Mesendoderm (in vitro differentiated cells): ENCODE measurements around the gene CPED1.

ENCODE experiments used
- DNase-seq: peaks from one replicate; pipeline ENCODE4 v3.0.0; 2013
- H2AK5ac ChIP-seq: 2 replicates; pipeline ENCODE4 v1.6.1; 2013; ENCODE audit warnings: low read length, inconsistent platforms
- H2BK120ac ChIP-seq: 2 replicates; pipeline ENCODE4 v1.6.1; 2013; ENCODE audit warnings: low read depth, mild to moderate bottlenecking, low read length, moderate library complexity, mixed read lengths
- H2BK15ac ChIP-seq: replicated peaks from 2 replicates; pipeline ENCODE4 v1.6.1; 2013; ENCODE audit warnings: low read depth, mild to moderate bottlenecking, moderate library complexity
- H2BK5ac ChIP-seq: 2 replicates; pipeline ENCODE4 v1.6.1; 2013; ENCODE audit warnings: low read length, inconsistent platforms
- H3K18ac ChIP-seq: 2 replicates; pipeline ENCODE4 v1.6.1; 2013; ENCODE audit warnings: mild to moderate bottlenecking, low read length, mixed read lengths
- H3K23ac ChIP-seq: one replicate; pipeline ENCODE4 v1.6.1; 2013; ENCODE audit warnings: low read length
- H3K27ac ChIP-seq: 2 replicates; pipeline ENCODE4 v1.5.1; 2013; ENCODE audit warnings: low read depth, mild to moderate bottlenecking, inconsistent platforms, low read length, moderate library complexity
- H3K27me3 ChIP-seq: 2 replicates; pipeline ENCODE4 v1.6.1; 2013; ENCODE audit warnings: low read length, control low read depth, mild to moderate bottlenecking, inconsistent platforms; ENCODE audit not compliant: insufficient read depth, poor library complexity
- H3K36me3 ChIP-seq: 2 replicates; pipeline ENCODE4 v1.6.1; 2013; ENCODE audit warnings: low read length, inconsistent platforms; ENCODE audit not compliant: control insufficient read depth, insufficient read depth
- H3K4ac ChIP-seq: one replicate; pipeline ENCODE4 v1.6.1; 2013; ENCODE audit warnings: low read depth, mild to moderate bottlenecking, low read length, moderate library complexity
- H3K4me1 ChIP-seq: 2 replicates; pipeline ENCODE4 v1.6.1; 2013; ENCODE audit warnings: low read depth, low read length, inconsistent platforms; ENCODE audit not compliant: control insufficient read depth
- H3K4me2 ChIP-seq: 2 replicates; pipeline ENCODE4 v1.6.1; 2013; ENCODE audit warnings: low read length
- H3K4me3 ChIP-seq: 2 replicates; pipeline ENCODE4 v1.5.1; 2013; ENCODE audit warnings: mild to moderate bottlenecking, low read length
- H3K56ac ChIP-seq: one replicate; pipeline ENCODE4 v1.6.1; 2013; ENCODE audit warnings: low read length
- H3K79me1 ChIP-seq: 2 replicates; pipeline ENCODE4 v1.6.1; 2013; ENCODE audit warnings: low read length, inconsistent platforms
- H3K79me2 ChIP-seq: 2 replicates; pipeline ENCODE4 v1.6.1; 2013; ENCODE audit warnings: mild to moderate bottlenecking, low read length; ENCODE audit not compliant: control insufficient read depth, insufficient read depth
- H3K9ac ChIP-seq: 2 replicates; pipeline ENCODE4 v1.6.1; 2013; ENCODE audit warnings: low read length, inconsistent platforms
- H4K5ac ChIP-seq: one replicate; pipeline ENCODE4 v1.6.1; 2013; ENCODE audit warnings: low read length
- H4K8ac ChIP-seq: one replicate; pipeline ENCODE4 v1.6.1; 2013; ENCODE audit warnings: low read depth, mild to moderate bottlenecking, control low read depth, low read length, moderate library complexity
- WGBS: extraction: QIAGEN DNeasy Blood & Tissue Kit; methylation state at CpG from one replicate; pipeline ENCODE4 v1.1.7; 2013; ENCODE audit warnings: low lambda C conversion rate, missing lambda C conversion rate; ENCODE audit not compliant: insufficient coverage; ENCODE audit errors: extremely low coverage; 5-methylcytosine and 5-hydroxymethylcytosine counted together

Gene CPED1

DNA sequence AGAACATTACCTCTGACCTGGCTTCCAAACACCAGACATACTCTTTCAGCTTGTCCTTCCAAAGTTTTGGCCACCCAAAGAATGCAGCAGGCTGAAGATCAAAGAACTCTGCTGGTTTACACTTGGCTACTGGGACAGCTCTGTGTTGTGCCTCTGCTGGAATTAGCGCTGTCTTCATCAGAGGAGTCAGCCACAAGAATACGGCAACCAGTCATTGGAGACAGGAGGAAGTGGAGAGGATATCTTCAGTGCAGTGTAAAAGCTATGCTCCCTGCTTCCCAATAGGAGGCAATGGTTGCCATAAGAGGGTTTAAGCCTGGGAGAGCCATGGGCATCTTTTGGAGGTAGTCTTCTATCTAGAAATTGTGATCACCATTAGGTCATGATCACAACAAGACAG, 213.6 kb downstream of the CPED1 start:
- peak; percentile 11 for DNase-seq
- Histone ChIP-seq H3K27ac (no peak overlapping the region), H2BK5ac (no peak overlapping the region), H3K4ac (no peak overlapping the region), H3K4me2 (no peak overlapping the region), H2BK15ac (no peak overlapping the region), H4K8ac (no peak overlapping the region), H3K27me3 (no peaks in the 10 kb centered on the region), H3K9ac (no peak overlapping the region), H3K36me3 (no peaks in the 10 kb centered on the region), H3K79me1 (no peaks in the 10 kb centered on the region), H3K23ac (no peak overlapping the region), H3K4me1 (no peaks in the 10 kb centered on the region), H4K5ac (no peak overlapping the region), H2AK5ac (no peak overlapping the region), H3K56ac (no peak overlapping the region), H3K18ac (no peak overlapping the region), H3K4me3 (no peak overlapping the region), H2BK120ac (no peak overlapping the region), H3K79me2 (no peaks in the 10 kb centered on the region)
- WGBS = no CpG with 5 or more reads among the region's 2 CpGs

DNA sequence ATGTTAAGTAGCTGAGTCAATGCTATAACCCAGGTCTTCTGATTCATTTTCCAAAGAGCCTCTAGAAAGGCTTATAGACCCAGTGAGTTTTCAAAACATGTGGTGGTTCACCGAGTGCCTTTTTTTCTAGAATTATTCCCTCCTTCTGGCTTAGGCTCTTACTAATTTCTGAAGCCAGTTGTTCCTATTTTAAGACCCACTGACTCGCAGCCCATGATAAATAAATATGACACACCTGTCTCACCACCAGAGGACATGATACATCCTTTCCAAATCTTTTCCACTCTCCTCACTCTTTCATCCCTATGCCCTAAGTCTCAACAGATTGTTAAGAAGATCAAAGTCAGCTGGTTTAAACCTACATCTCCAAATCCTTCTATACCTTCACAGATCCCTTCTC, 214.3 kb downstream of the CPED1 start:
- Histone ChIP-seq H3K79me2 (no peaks in the 10 kb centered on the region), H3K36me3 (no peaks in the 10 kb centered on the region), H3K79me1 (no peaks in the 10 kb centered on the region), H3K27me3 (no peaks in the 10 kb centered on the region), H4K5ac (no peak overlapping the region), H4K8ac (no peak overlapping the region), H3K27ac (no peak overlapping the region), H2BK120ac (no peak overlapping the region), H3K4me2 (no peak overlapping the region), H3K56ac (no peak overlapping the region), H2BK5ac (no peak overlapping the region), H3K18ac (no peak overlapping the region), H2AK5ac (no peak overlapping the region), H3K9ac (no peak overlapping the region), H3K4me3 (no peak overlapping the region), H3K4ac (no peak overlapping the region), H3K23ac (no peak overlapping the region), H2BK15ac (no peak overlapping the region), H3K4me1 (no peaks in the 10 kb centered on the region)
- no CpG with 5 or more reads among the region's 2 CpGs for WGBS
- no peak for DNase-seq

DNA sequence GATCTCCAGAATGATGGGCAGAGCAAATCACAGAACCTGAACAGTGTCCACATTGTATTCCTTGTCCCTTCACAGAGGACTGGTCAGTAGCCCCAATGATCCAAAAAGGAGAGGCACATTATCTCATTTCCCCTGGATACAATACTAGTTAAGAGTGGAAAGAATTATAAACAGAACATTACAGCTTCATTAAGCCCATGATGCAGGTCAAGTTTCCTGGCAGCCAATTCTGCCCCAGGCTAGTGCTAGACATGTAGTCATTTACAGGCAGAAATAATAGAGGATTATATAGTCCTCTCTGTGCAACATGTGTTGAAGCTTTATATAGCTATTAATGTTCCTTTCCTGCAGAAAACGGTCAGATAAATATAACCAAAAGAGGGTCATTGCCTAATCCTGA, 216.0 kb downstream of the CPED1 start:
- no peak overlapping the region for H2BK120ac ChIP-seq
- no peak overlapping the region for H3K27ac ChIP-seq
- H4K5ac ChIP-seq = no peak overlapping the region
- no peaks in the 10 kb centered on the region for H3K79me2 ChIP-seq
- no peaks in the 10 kb centered on the region for H3K4me1 ChIP-seq
- H2AK5ac ChIP-seq = no peak overlapping the region
- H4K8ac ChIP-seq = no peak overlapping the region
- DNase-seq = no peak
- H3K4me2 ChIP-seq = no peak overlapping the region
- H3K27me3 ChIP-seq = no peaks in the 10 kb centered on the region
- WGBS = no CpG with 5 or more reads among the region's 1 CpG
- no peak overlapping the region for H3K9ac ChIP-seq
- H3K4ac ChIP-seq = no peak overlapping the region
- no peak overlapping the region for H3K23ac ChIP-seq
- no peak overlapping the region for H3K56ac ChIP-seq
- no peak overlapping the region for H2BK15ac ChIP-seq
- no peak overlapping the region for H2BK5ac ChIP-seq
- no peak overlapping the region for H3K4me3 ChIP-seq
- H3K79me1 ChIP-seq = no peaks in the 10 kb centered on the region
- no peak overlapping the region for H3K18ac ChIP-seq
- H3K36me3 ChIP-seq = no peaks in the 10 kb centered on the region

DNA sequence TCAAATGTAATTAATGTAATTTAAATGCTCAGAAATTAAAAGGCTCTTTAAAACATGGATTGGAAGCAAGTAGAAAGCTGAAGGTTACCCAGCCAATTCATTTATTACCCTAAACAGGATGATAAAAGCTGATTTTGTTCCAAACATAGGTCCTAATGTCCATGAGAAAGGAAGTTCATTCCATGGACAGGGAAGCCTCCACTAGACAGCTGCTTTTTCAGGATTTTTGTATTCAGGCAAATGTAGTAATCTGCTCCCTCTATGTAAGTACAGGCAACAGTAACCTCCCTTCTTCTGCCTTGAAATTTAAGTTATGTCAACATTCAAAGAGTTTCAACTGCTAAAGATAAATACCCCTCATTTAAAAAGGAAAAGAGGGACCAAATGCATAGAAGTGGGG, 217.3 kb downstream of the CPED1 start:
- H3K23ac ChIP-seq = no peak overlapping the region
- no peaks in the 10 kb centered on the region for H3K79me1 ChIP-seq

DNA sequence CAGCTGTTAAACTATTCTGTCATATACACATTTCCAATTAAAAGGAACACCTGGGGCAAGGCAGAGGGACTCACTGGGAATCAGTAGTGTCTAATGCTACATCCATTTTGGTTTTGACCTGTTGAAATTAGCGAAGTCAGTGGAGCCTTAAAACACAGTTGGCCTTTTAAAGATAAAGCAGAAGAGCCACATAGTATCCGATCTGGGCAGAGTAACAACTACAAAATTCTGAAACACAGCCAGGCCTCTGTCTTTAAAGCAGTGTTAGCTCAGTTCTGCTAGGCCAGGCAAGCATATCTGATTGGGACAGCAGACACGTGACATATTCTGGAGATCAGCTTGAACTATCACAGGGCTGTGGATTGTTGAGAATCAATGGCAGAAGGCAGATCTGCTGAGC, 222.7 kb downstream of the CPED1 start:
- no peak overlapping the region for H2BK15ac ChIP-seq
- H3K27me3 ChIP-seq = peaks cover 2% of the 10 kb centered on the region
- no peak overlapping the region for H3K27ac ChIP-seq
- WGBS = no CpG with 5 or more reads among the region's 3 CpGs
- H2AK5ac ChIP-seq = no peak overlapping the region
- H3K56ac ChIP-seq = no peak overlapping the region
- H4K8ac ChIP-seq = no peak overlapping the region
- no peaks in the 10 kb centered on the region for H3K4me1 ChIP-seq
- no peak overlapping the region for H2BK5ac ChIP-seq
- no peak overlapping the region for H3K18ac ChIP-seq
- DNase-seq = no peak
- no peak overlapping the region for H4K5ac ChIP-seq
- H3K4ac ChIP-seq = no peak overlapping the region
- H3K79me2 ChIP-seq = no peaks in the 10 kb centered on the region
- no peak overlapping the region for H3K4me2 ChIP-seq
- no peaks in the 10 kb centered on the region for H3K36me3 ChIP-seq
- no peak overlapping the region for H3K23ac ChIP-seq
- no peak overlapping the region for H2BK120ac ChIP-seq
- H3K9ac ChIP-seq = no peak overlapping the region
- no peak overlapping the region for H3K4me3 ChIP-seq
- no peaks in the 10 kb centered on the region for H3K79me1 ChIP-seq

More for the DNA sequence above, 217.3 kb downstream of the CPED1 start:
- H3K36me3 ChIP-seq = no peaks in the 10 kb centered on the region
- H4K5ac ChIP-seq = no peak overlapping the region
- H3K56ac ChIP-seq = no peak overlapping the region
- H3K18ac ChIP-seq = no peak overlapping the region
- no peaks in the 10 kb centered on the region for H3K4me1 ChIP-seq
- H2BK5ac ChIP-seq = no peak overlapping the region
- H2BK120ac ChIP-seq = no peak overlapping the region
- H3K79me2 ChIP-seq = no peaks in the 10 kb centered on the region
- H3K4ac ChIP-seq = no peak overlapping the region
- H2AK5ac ChIP-seq = no peak overlapping the region
- no peaks in the 10 kb centered on the region for H3K27me3 ChIP-seq
- no peak overlapping the region for H4K8ac ChIP-seq
- no peak overlapping the region for H2BK15ac ChIP-seq
- H3K27ac ChIP-seq = no peak overlapping the region
- no peak overlapping the region for H3K9ac ChIP-seq
- H3K4me2 ChIP-seq = no peak overlapping the region
- no peak overlapping the region for H3K4me3 ChIP-seq
- DNase-seq = no peak

DNA sequence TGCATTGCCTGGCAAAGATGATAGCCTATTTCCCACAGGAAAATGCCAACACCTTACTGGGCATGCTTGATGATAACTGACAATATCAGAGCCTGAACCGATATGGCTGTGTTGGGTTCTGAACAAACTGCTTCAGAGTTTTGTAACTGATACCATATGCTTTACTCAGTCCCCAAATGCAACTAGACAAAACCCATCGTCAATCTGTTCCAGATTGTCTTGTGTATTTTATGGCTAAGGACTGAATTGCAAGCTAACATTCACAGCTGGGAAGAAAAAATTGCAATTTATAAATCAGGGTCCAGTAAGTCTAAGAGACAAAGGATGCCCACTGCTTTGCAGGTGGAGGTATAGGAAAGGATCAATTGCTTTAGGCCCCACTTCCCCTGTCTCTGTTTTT, 223.5 kb downstream of the CPED1 start:
- Histone ChIP-seq H3K4me2 (no peak overlapping the region), H3K79me1 (no peaks in the 10 kb centered on the region), H3K23ac (no peak overlapping the region), H2BK120ac (no peak overlapping the region), H3K4me1 (no peaks in the 10 kb centered on the region), H3K4ac (no peak overlapping the region), H4K5ac (no peak overlapping the region), H2BK15ac (no peak overlapping the region), H2AK5ac (no peak overlapping the region), H3K4me3 (no peak overlapping the region), H3K27me3 (peaks cover 2% of the 10 kb centered on the region), H2BK5ac (no peak overlapping the region), H3K27ac (no peak overlapping the region), H4K8ac (no peak overlapping the region), H3K36me3 (no peaks in the 10 kb centered on the region), H3K9ac (no peak overlapping the region), H3K18ac (no peak overlapping the region), H3K79me2 (no peaks in the 10 kb centered on the region), H3K56ac (no peak overlapping the region)
- DNase-seq = no peak
- no CpG with 5 or more reads among the region's 2 CpGs for WGBS
